ENCODE measurements around the gene ORC3.

DNA sequence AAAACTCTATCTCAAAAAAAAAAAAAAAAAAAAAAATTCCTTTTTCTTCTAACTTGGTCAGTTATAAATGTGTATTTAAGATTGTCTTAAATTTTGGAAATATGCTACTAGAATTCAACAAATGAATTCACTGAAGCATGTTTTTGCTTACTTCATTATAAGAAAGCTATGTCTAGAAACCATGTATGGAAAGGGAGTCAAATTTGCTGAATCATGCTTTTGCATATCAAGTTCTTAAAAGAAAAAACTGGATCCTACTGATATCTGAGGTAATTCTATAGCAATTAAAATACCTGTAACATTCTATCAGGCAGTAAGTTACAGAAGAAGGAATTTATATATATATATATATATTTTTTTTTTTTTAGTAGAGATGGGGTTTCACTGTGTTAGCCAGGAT is 84.4 kb downstream of the ORC3 start:
- TF ChIP-seq POLR2A (IDR thresholded peaks at IDR 0.05; ENCODE audit: low read length): no peak
- TF ChIP-seq GATA1 (IDR thresholded peaks at IDR 0.05; ENCODE audit: low read depth, low read length): no peak
